GM04504 (cell line): ENCODE measurements around the gene SESTD1.
"Not testable (repeated sequence)": the region's sequence is repeated elsewhere in the genome, so short reads cannot be mapped to it uniquely, and the experiment has no call there.

ENCODE experiments used
- DNase-seq: peaks from one replicate; pipeline ENCODE4 v3.0.0-alpha.2; 2012; ENCODE audit warnings: low read depth

The SESTD1 gene

GRCh38 chr2:179239195-179239594, 25.4 kb downstream of the SESTD1 start:
- no peak for DNase-seq

DNA sequence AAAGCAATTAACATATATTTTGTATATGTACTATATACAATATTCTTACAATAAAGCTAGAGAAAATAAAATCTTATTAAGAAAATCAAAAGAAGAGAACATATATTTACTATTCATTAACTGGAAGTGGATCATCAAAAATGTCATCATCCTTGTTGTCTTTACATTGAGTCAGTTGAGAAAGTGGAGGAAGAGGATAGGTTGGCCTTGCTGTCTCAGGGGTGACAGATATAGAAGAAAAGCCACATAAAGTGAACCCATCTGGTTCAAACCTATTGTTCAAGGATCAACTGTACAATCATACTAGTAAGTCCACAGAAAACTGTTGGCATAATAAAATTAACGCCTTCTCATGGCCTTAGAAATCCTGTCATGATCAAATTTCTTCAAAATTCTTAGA, 26.6 kb downstream of the SESTD1 start:
- DNase-seq: no peak

GRCh38 chr2:179237209-179237946, 27.3 kb downstream of the SESTD1 start:
- DNase-seq: no peak

DNA sequence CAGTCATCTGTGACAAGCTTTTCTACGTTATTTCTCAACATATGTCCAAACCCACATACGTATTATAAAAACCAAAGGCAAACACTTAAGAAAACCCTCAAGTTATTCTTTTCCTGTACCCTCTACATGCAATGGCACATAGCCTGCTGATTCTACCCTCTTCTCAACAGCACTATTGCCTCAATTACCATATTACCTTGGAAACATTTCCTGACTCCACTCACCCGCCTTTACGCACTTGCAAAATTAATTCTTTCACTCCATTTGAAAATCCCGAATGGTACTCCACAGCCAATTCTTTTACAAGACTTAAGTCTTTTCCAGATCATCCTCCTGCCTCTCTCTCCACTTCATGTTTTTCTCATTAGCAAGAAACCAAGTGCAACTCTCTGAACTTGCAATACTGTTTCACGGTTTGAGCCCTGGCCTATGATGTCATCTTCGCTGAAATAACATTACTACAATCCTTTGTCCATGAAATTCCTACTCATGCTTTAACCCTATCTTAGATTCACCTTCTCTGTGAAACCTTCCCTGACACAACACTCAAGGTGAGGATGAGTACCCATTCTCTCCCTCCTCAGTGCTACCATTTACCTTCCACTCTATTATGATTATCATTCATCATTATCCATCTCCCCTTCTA, 29.0 kb downstream of the SESTD1 start:
- DNase-seq: peak; percentile 11

DNA sequence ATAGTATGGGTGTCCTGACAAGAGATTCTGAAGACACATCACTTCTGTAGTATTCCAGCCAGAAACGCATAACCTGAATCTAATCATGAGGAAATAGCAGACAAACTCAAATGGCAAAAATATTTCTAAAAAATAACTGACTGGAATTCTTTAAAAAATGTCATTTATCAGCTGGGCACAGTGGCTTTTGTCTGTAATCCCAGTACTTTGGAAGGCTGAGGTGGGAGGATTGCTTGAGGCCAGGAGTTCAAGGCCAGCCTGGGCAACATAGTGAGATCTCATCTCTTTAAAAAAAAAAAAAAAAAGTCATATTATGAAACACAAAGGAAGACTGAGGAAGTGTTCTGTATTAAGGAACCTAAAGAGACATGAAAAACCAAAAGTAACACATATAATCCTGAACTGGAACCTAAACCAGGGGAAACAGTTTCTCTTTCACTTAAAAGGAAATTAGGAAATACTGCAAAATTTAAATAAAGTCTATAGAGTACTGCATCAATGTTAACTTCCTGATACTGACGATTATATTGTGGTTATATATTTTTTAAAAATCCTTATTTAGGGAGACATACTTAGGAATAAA, 29.9 kb downstream of the SESTD1 start:
- no peak for DNase-seq

DNA sequence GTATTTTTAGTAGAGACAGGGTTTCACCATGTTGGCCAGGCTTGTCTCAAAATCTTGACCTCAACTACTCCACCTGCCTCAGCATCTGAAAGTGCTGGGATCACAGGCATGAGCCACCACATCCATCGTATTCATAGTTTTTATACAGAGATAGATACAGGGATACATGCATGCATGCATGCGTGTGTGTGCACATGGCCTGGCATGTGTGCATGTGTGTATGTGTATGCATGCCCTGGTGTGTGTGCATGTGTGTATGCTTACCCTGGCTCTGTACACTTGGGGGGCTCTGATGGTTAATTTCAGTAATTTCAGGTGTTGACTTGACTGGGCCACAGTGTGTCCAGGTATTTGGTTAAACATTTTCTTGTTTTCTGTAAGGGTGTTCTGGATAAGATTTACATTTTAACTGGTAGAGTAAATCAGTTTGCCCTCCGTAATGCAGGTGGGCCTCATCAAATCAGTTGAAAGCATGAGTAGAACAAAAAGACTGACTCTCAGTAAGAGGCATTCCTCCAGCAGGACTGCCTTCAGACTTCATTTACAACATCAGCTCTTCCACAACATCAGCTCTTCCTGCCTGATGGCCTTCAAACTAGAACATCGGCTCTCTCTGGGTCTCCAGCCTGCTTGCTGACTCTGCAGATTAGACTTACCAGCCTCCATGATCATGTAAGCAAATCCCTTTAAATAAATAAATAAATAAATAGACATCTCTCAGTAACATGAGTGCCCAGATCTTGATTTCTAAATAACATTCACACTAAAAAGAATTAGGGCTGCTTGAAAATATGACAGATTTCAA, 30.8 kb downstream of the SESTD1 start:
- no peak for DNase-seq

DNA sequence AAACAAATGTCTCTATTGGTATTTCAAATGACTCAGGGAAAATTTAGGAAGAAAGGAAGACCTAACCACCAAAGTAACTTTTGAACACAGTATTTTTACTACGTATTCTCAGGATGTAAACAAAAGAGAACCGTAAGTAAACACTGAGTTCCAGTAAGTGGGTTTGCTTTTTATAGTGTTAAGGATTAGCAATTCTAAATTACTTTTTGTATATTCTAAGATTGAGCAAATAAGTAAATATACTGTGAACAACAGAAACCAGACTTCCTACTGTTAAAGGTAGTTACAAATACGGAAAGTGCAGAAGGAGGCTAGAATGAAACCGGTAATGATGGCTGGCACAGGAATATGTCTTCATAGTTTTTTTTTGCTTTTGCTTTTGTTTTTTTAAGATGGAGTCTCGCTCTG, 31.5 kb downstream of the SESTD1 start:
- no peak for DNase-seq

GRCh38 chr2:179226961-179227259, 37.7 kb downstream of the SESTD1 start:
- no peak for DNase-seq

DNA sequence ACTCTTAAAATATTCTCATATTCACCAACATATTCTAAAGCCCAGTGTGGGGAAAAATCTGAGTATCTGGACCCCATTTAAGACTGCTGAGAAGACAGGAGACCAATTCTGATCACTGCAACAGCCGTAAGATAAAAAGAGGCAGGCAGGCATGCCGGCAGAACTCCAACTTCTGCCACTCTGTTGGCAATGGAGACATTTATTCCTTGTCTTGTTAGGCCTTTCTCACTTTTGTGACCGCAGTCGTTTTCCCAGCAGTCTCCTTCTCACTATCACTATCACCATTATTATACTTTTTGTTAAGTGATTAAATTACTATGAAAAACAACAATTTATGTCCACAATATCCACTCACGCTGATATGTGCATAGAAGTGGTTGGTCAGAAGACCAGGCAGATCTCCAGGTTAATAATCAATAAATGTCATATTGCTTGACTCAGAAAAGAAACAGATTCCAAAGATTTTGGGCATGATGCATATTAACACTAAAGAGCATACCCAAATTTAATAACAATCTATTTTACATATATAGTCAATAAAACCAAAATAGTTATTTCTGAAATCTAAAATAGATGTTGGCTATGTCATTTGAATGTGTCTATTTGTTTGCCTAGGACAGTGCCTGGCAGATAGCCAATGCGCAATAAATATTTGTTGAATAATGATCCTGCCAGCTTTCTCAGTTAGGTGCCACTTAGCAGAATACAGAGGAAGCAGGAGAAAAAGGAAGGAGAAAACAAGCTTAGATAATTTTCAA, 38.2 kb downstream of the SESTD1 start:
- no peak for DNase-seq

DNA sequence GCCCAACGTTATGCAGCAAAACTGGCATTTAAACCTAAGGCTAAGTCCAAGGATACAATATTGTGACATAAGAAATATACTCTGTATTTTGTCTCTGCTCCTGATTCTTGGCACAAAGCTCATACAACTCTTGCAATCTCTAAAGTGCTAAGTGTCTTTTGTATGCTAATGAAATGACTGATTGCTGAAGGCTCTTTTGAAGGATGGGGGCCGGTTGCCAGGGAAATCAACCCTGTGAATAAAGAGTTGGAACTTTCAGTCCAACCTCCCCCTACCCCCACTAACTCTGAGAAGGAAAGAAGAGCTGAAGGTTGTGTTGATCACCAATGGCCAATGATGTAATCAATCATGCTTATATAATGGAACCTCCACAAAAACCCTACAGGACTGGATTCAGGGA, 40.3 kb downstream of the SESTD1 start:
- DNase-seq: no peak

DNA sequence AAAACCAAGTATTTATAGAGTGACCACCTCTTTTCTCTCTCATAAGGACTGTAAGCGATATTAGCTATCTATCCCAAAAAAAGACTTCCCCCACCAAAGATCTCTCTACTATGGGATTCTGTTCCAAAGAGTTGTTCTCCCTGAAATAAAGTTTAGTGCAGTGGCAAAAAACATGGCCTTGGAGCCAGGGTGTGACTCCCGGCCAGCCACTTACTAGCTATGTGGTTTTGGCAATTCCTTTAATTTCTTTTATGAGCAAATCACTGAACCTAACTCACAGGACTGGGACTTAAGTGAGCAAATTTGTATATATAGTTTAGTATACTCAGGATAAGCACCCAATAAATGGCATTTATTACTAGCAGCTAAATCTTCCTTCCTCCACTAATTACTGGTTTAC, 42.6 kb downstream of the SESTD1 start:
- DNase-seq: no peak

GRCh38 chr2:179218848-179219594, 45.6 kb downstream of the SESTD1 start:
- peak; percentile 42 for DNase-seq

GRCh38 chr2:179214671-179215070, 50.0 kb downstream of the SESTD1 start:
- not testable (repeated sequence) for DNase-seq

GRCh38 chr2:179211355-179211754, 53.3 kb downstream of the SESTD1 start:
- no peak for DNase-seq

DNA sequence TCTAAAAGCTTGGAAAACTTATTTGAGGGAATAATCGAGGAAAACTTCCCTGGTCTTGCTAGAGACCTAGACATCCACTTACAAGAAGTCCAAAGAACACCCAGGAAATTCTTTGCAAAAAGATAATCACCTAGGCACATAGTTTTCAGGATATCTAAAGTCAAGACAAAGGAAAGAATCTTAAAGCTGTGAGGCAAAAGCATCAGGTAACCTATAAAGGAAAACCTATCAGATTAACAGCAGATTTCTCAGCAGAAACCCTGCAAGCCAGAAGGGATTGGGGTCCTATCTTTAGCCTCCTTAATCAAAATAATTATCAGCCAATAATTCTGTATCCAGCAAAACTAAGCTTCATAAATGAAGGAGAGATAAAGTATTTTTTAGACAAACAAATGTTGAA, 56.4 kb downstream of the SESTD1 start:
- not testable (repeated sequence) for DNase-seq

- no peak for DNase-seq
Observed at GRCh38 chr2:179207047-179207446, 57.6 kb downstream of the SESTD1 start.

GRCh38 chr2:179201869-179202268, 62.8 kb downstream of the SESTD1 start:
- no peak for DNase-seq

DNA sequence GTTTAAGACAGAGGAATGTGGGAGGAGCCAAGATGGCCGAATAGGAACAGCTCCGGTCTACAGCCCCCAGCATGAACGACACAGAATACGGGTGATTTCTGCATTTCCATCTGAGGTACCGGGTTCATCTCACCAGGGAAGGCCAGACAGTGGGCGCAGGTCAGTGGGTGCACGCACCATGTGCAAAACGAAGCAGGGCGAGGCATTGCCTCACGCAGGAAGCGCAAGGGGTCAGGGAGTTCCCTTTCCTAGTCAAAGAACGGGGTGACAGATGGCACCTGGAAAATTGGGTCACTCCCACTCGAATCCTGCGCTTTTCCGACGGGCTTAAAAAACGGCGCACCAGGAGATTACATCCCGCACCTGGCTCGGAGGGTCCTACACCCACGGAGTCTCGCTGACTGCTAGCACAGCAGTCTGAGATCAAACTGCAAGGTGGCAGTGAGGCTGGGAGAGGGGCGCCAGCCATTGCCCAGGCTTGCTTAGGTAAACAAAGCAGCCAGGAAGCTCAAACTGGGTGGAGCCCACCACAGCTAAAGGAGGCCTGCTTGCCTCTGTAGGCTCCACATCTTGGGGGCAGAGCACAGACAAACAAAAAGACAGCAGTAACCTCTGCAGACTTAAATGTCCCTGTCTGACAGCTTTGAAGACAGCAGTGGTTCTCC, 68.6 kb downstream of the SESTD1 start:
- DNase-seq: not testable (repeated sequence)

DNA sequence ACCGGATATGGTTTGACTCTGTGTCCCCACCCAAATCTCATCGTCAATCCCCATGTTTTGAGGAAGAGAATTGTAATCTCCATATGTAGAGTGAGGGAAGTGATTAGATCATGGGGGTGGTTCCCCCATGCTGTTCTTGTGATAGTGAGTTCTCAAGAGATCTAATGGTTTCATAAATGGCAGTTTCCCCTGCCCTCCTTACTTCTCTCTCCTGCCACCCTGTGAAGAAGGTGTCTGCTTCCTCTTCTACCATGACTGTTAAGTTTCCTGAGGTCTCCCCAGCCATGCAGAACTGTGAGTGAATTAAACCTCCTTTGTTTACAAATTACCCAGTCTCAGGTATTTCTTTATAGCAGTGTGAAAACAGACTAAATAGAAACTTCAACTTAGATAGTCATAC, 69.5 kb downstream of the SESTD1 start:
- no peak for DNase-seq

- DNase-seq: no peak
Observed at GRCh38 chr2:179193759-179194394, 70.8 kb downstream of the SESTD1 start.
